ENCODE data around the gene IL19.

DNA sequence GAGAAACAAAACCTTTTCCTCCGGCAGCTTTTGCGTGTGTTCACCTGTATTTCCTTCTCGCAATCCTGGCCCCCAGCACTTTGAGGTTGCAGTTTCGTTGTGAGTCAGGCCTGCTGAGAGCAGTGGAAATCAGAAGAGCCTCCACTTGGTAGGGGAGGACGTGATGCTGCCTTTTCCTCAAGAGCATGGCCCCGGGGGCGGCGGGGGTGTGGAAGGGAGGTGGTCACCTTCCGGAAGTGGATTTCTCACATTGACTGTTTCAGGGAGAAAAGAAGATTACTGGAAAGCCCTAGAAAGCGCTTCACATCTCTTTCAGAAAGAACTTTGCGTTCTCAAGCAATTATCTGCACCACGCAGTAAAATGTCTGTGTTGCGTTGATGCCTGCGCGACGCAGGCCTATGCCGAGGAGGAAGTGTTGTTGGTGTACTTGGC lies 13.9 kb downstream of the IL19 start:
- TF ChIP-seq, protein P1, sequence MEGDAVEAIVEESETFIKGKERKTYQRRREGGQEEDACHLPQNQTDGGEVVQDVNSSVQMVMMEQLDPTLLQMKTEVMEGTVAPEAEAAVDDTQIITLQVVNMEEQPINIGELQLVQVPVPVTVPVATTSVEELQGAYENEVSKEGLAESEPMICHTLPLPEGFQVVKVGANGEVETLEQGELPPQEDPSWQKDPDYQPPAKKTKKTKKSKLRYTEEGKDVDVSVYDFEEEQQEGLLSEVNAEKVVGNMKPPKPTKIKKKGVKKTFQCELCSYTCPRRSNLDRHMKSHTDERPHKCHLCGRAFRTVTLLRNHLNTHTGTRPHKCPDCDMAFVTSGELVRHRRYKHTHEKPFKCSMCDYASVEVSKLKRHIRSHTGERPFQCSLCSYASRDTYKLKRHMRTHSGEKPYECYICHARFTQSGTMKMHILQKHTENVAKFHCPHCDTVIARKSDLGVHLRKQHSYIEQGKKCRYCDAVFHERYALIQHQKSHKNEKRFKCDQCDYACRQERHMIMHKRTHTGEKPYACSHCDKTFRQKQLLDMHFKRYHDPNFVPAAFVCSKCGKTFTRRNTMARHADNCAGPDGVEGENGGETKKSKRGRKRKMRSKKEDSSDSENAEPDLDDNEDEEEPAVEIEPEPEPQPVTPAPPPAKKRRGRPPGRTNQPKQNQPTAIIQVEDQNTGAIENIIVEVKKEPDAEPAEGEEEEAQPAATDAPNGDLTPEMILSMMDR (IDR thresholded peaks at IDR 0.05; ENCODE audit: low read depth, low read length) = no peak
- no peak for TF ChIP-seq EZH2phosphoT487 (IDR thresholded peaks at IDR 0.05; ENCODE audit: low read depth)
